Measurements from ENCODE around the gene GSE1. TPM values are rescaled to one million over a fixed set of nuclear protein-coding genes. Genes with fewer than 3 reads are reported as not detected.
A peak's percentile ranks its signal among the peaks of the same experiment; 100 is the strongest.

Gene GSE1
- polyA plus RNA-seq, 5 donors = 85.6 to 120 (median 111) TPM

GRCh38 chr16:85697431-85697830 is 84.3 kb downstream of the GSE1 start:
- DNase-seq = no peak

GRCh38 chr16:85698459-85698891 is 85.4 kb downstream of the GSE1 start:
- DNase-seq = no peak

GRCh38 chr16:85698935-85699558 is 85.9 kb downstream of the GSE1 start:
- DNase-seq = no peak

GRCh38 chr16:85699628-85700027 is 86.5 kb downstream of the GSE1 start:
- no peak for DNase-seq

- no peak for DNase-seq
These were observed 90.9 kb downstream of the GSE1 start for GRCh38 chr16:85704011-85704410.

GRCh38 chr16:85704900-85705846 is 92.1 kb downstream of the GSE1 start:
- DNase-seq = no peak

GRCh38 chr16:85706449-85707034 is 93.4 kb downstream of the GSE1 start:
- no peak for DNase-seq

- no peak for DNase-seq
These were observed 94.5 kb downstream of the GSE1 start for GRCh38 chr16:85707528-85708095.

GRCh38 chr16:85708338-85708737 is 95.2 kb downstream of the GSE1 start:
- no peak for DNase-seq

- no peak for DNase-seq
These were observed 96.9 kb downstream of the GSE1 start for GRCh38 chr16:85709766-85710585.

- no peak for DNase-seq
These were observed 97.6 kb downstream of the GSE1 start for GRCh38 chr16:85710732-85711131.

- DNase-seq = no peak
These were observed 99.0 kb downstream of the GSE1 start for GRCh38 chr16:85711982-85712587.

- DNase-seq = no peak
These were observed 99.7 kb downstream of the GSE1 start for GRCh38 chr16:85712801-85713200.

- DNase-seq = no peak
These were observed 102.3 kb downstream of the GSE1 start for GRCh38 chr16:85715169-85716021.

- DNase-seq = no peak
These were observed 103.0 kb downstream of the GSE1 start for GRCh38 chr16:85716022-85716679.

- DNase-seq = no peak
These were observed 103.5 kb downstream of the GSE1 start for GRCh38 chr16:85716680-85717038.

GRCh38 chr16:85717393-85718152 is 104.5 kb downstream of the GSE1 start:
- DNase-seq = peak in 1 of 2 donors; percentile 56

- no peak for DNase-seq
These were observed 105.0 kb downstream of the GSE1 start for GRCh38 chr16:85718153-85718477.

- no peak for DNase-seq
These were observed 105.6 kb downstream of the GSE1 start for GRCh38 chr16:85718682-85719081.

Measured in right lung (tissue), 5 donors.